WI38 (cell line): Measurements from ENCODE around the gene NFIL3.

ENCODE experiments used
- H3K4me3 ChIP-seq: 2 replicates; pipeline ENCODE4 v1.5.1; 2011; ENCODE audit warnings: low read depth, mild to moderate bottlenecking, control low read depth, low read length
- CTCF ChIP-seq: IDR thresholded peaks from 2 replicates; pipeline ENCODE4 v1.5.1; 2012; ENCODE audit warnings: low read depth, mild to moderate bottlenecking, control low read depth, low read length

The NFIL3 gene

GRCh38 chr9:91361291-91362050, 62.2 kb downstream of the NFIL3 start, which contains the start of gene AUH:
Gene AUH, minus strand, starts transcription at chr9:91361918. Its CDS starts 29 bp downstream, at chr9:91361889.
- TF ChIP-seq CTCF: no peak
- H3K4me3 ChIP-seq: peak within 1 kb of the TSS; percentile 95

- peak overlapping the region; percentile 95 for H3K4me3 ChIP-seq
- TF ChIP-seq CTCF: no peak
Observed at GRCh38 chr9:91360551-91361290, 62.9 kb downstream of the NFIL3 start.

- peak overlapping the region; percentile 95 for H3K4me3 ChIP-seq
Observed at GRCh38 chr9:91359734-91360470, 63.7 kb downstream of the NFIL3 start.

GRCh38 chr9:91359083-91359482, 64.5 kb downstream of the NFIL3 start:
- no peak overlapping the region for H3K4me3 ChIP-seq
- no peak for TF ChIP-seq CTCF

More at GRCh38 chr9:91359734-91360470, 63.7 kb downstream of the NFIL3 start:
- TF ChIP-seq CTCF: no peak
